Endothelial cell of umbilical vein (primary cell): ENCODE data around the gene CC2D2A. TPM values are rescaled to one million over a fixed set of nuclear protein-coding genes. Genes with fewer than 3 reads are reported as not detected.

Experiments used
- BruUV-seq: library from RNA; stranded (reverse); fragments of 400-500 nt; replicated peaks from 2 replicates; lab custom pipeline; 2021; lab: Mats Ljungman, UMichigan
- CTCF ChIA-PET: fragments of 300-600, 350-600 bp; sonication (Branson Sonifier 250); formaldehyde crosslinking; loops from one replicate; lab custom pipeline; 2021; ENCODE audit warnings: antibody characterized with exemption, inconsistent platforms; lab: Charles Lee
- POLR2A ChIA-PET: fragments of 300-600, 350-600 bp; sonication (Branson Sonifier 250); formaldehyde crosslinking; loops from one replicate; lab custom pipeline; 2021; ENCODE audit warnings: antibody characterized with exemption, inconsistent platforms; lab: Charles Lee
- DNase-seq: peaks from one replicate; pipeline ENCODE4 v3.0.0-alpha.2; 2011; ENCODE audit warnings: low read depth, low spot score
- FAIRE-seq: peaks from 2 replicates; lab custom pipeline; 2011; peaks lifted over from hg19 to GRCh38; lab: Jason Lieb, UNC
- H2AFZ ChIP-seq: 2 replicates; pipeline ENCODE4 v1.6.0; 2012; ENCODE audit warnings: low read depth, low read length, control low read depth, inconsistent platforms
- H3K27ac ChIP-seq: 2 replicates; pipeline ENCODE4 v1.5.1; 2011; ENCODE audit warnings: low read depth, mild to moderate bottlenecking, control low read depth, low read length, moderate library complexity; ENCODE audit not compliant: insufficient read depth
- H3K27me3 ChIP-seq, 2 experiments: 2 replicates each; pipeline versions ENCODE4 v1.6.0 to v1.6.1; 2011; ENCODE audit warnings: low read length in 2 of 2, mixed read lengths in 1 of 2; ENCODE audit not compliant: control insufficient read depth in 2 of 2, insufficient read depth in 2 of 2
- H3K36me3 ChIP-seq, 2 experiments: 2 replicates in 1 of 2; 3 replicates in 1 of 2; pipeline ENCODE4 v1.5.1; 2011; ENCODE audit warnings: low read length in 2 of 2, mild to moderate bottlenecking in 1 of 2, moderate library complexity in 1 of 2; ENCODE audit not compliant: control insufficient read depth in 2 of 2, insufficient read depth in 2 of 2; ENCODE audit errors: extremely low read depth in 1 of 2
- H3K4me1 ChIP-seq: 3 replicates; pipeline ENCODE4 v1.5.1; 2011; ENCODE audit warnings: mild to moderate bottlenecking, low read length; ENCODE audit not compliant: control insufficient read depth, insufficient read depth; ENCODE audit errors: extremely low read depth
- H3K4me2 ChIP-seq: 2 replicates; pipeline ENCODE4 v1.6.1; 2011; ENCODE audit warnings: low read length, control low read depth, mixed read lengths; ENCODE audit not compliant: insufficient read depth
- H3K4me3 ChIP-seq, 3 experiments: fragments of 200-600 bp in 1 of 3; sonication (generic), shearing (Covaris generic) in 1 of 3; replicated peaks in 1 of 3; 2 replicates each; pipeline ENCODE4 v1.5.1; 2011 to 2016; ENCODE audit warnings: control low read depth in 3 of 3, low read length in 3 of 3, mild to moderate bottlenecking in 2 of 3, inconsistent platforms in 1 of 3, low read depth in 1 of 3, moderate library complexity in 1 of 3; ENCODE audit not compliant: insufficient read depth in 1 of 3
- H3K79me2 ChIP-seq: 2 replicates; pipeline ENCODE4 v1.6.0; 2012; ENCODE audit warnings: low read length, inconsistent platforms; ENCODE audit not compliant: control insufficient read depth, insufficient read depth
- H3K9ac ChIP-seq: replicated peaks from 2 replicates; pipeline ENCODE3; 2011; ENCODE audit warnings: low read length, control low read depth; ENCODE audit not compliant: insufficient read depth; ENCODE audit errors: extremely low read depth
- H3K9me1 ChIP-seq: replicated peaks from 3 replicates; pipeline ENCODE4 v1.6.0; 2011; ENCODE audit warnings: mild to moderate bottlenecking, low read length; ENCODE audit not compliant: control insufficient read depth, insufficient read depth; ENCODE audit errors: extremely low read depth
- H3K9me3 ChIP-seq: replicated peaks from 2 replicates; pipeline ENCODE4 v1.5.1; 2012; ENCODE audit warnings: low read length, inconsistent platforms; ENCODE audit not compliant: control insufficient read depth, insufficient read depth
- H4K20me1 ChIP-seq: replicated peaks from 2 replicates; pipeline ENCODE3; 2011; ENCODE audit warnings: mild to moderate bottlenecking, low read length; ENCODE audit not compliant: control insufficient read depth, insufficient read depth; ENCODE audit errors: extremely low read depth
- CTCF ChIP-seq, 2 donors: IDR thresholded peaks; 1 replicate in 1 of 2; 2 replicates in 1 of 2; pipeline ENCODE4 v1.5.1; 2011; ENCODE audit warnings: low read length in 2 of 2, mild to moderate bottlenecking in 2 of 2, moderate library complexity in 2 of 2, control low read depth in 1 of 2, inconsistent platforms in 1 of 2, low read depth in 1 of 2; ENCODE audit not compliant: insufficient read depth in 1 of 2; ENCODE audit errors: extremely low read depth in 1 of 2
- EZH2 ChIP-seq: IDR thresholded peaks from 2 replicates; pipeline ENCODE4 v1.6.1; 2012; ENCODE audit warnings: borderline replicate concordance, low read depth, mild to moderate bottlenecking, moderate library complexity, low read length, inconsistent platforms; ENCODE audit not compliant: severe bottlenecking
- FOS ChIP-seq: IDR thresholded peaks from 2 replicates; pipeline ENCODE4 v1.6.1; 2011; ENCODE audit warnings: mild to moderate bottlenecking, low read length, moderate library complexity, borderline replicate concordance; ENCODE audit not compliant: insufficient read depth
- JUN ChIP-seq: IDR thresholded peaks from 2 replicates; pipeline ENCODE4 v1.6.1; 2011; ENCODE audit warnings: borderline replicate concordance, low read depth; ENCODE audit not compliant: insufficient read length, insufficient read depth
- MYC ChIP-seq: IDR thresholded peaks from one replicate; pipeline ENCODE4 v1.6.1; 2011; ENCODE audit warnings: mild to moderate bottlenecking, low read depth, low read length
- POLR2A ChIP-seq: IDR thresholded peaks from 2 replicates; pipeline ENCODE4 v1.6.1; 2012; ENCODE audit warnings: low read depth, mild to moderate bottlenecking, control low read depth, low read length
- POLR2AphosphoS5 ChIP-seq: IDR thresholded peaks from 2 replicates; pipeline ENCODE4 v1.6.1; 2012; ENCODE audit warnings: low read depth, mild to moderate bottlenecking, control low read depth, low read length, moderate library complexity; ENCODE audit not compliant: insufficient read depth
- dilution Hi-C: fragments of 300-500 bp; cut with MboI; formaldehyde crosslinking; loops from one replicate; pipeline ENCODE4 v1.15.0; 2019; ENCODE audit warnings: low sequenced_read_pairs; ENCODE audit not compliant: extremely low pct_ligation_motif_present
- intact Hi-C: fragments of 100-400 bp; cut with micrococcal nuclease; formaldehyde crosslinking; loops from one replicate; pipeline ENCODE4 v1.10.0; 2022
- polyA plus RNA-seq, 4 experiments: library from polyadenylated mRNA; depleted of rRNA in 3 of 4; stranded (reverse) in 3 of 4; unstranded in 1 of 4; fragments of >200 nt; gene quantifications; 2 replicates each; pipeline versions ENCODE4 v1.2.1 to v1.2.3, GENCODE V29; 2011 to 2012; ENCODE audit warnings: missing spikeins in 1 of 4
- total RNA-seq: library from RNA; stranded (reverse); gene quantifications from 2 replicates; pipeline ENCODE4 v1.2.3, GENCODE V29; 2021
- TF ChIP-seq, protein P1 (sequence below): IDR thresholded peaks from 2 replicates; pipeline ENCODE4 v1.6.1; 2011; ENCODE audit not compliant: insufficient read depth, insufficient read length

Gene CC2D2A
- total and polyA plus RNA-seq, 2 donors (not counting 3 experiments of a cell fraction or from before 2014, with no cell fraction given): 10.2 to 22.4 TPM

DNA sequence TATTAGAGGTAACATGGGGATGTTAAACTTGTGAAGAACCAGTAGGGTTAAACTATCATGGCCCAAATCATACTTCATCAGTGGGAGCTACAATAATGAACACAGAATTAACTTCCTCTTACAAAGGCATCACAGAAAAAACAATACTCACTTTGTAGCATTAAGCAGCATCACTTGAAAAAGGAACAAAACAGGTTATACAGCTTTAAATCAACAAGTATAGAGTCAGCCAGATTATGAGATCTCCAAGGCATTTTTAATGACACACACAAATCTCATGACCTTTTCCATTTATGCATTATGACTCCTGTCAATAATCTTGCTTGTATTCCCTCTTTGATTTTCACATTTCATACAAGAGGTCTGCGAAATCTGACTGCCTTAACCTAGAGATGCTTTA lies 167.1 kb downstream of the CC2D2A start:
- no peak for FAIRE-seq
- Histone ChIP-seq H4K20me1 (peaks cover 2% of the 10 kb centered on the region), H3K36me3 (peaks cover 5 to 23% of the 10 kb centered on the region in 2 experiments), H3K4me2 (no peak overlapping the region), H3K9ac (no peak overlapping the region), H3K9me1 (no peaks in the 10 kb centered on the region), H3K27ac (no peak overlapping the region), H2AFZ (no peak overlapping the region), H3K9me3 (no peaks in the 10 kb centered on the region), H3K79me2 (peaks cover 8% of the 10 kb centered on the region), H3K4me1 (no peaks in the 10 kb centered on the region), H3K27me3 (no peaks in the 10 kb centered on the region), H3K4me3 (no peak overlapping the region)
- POLR2A ChIA-PET: no interaction called here
- dilution Hi-C loops (no loop called here), intact Hi-C loops (no loop called here)
- no TSS peak for BruUV-seq
- no peak for DNase-seq
- CTCF ChIA-PET: interaction anchor here (1.3 to 1.4 kb wide), 2 partner anchors 17 to 157 kb away, joined by 3 to 6 read pairs; no protein-coding TSS in a partner anchor
- TF ChIP-seq MYC (no peak), CTCF (IDR thresholded peaks at IDR 0.05; ENCODE audit: extremely low read depth in 1 of 2, insufficient read depth in 1 of 2, low read depth in 1 of 2, low read length in 2 of 2) (no peak), EZH2 (no peak), POLR2A (no peak)

DNA sequence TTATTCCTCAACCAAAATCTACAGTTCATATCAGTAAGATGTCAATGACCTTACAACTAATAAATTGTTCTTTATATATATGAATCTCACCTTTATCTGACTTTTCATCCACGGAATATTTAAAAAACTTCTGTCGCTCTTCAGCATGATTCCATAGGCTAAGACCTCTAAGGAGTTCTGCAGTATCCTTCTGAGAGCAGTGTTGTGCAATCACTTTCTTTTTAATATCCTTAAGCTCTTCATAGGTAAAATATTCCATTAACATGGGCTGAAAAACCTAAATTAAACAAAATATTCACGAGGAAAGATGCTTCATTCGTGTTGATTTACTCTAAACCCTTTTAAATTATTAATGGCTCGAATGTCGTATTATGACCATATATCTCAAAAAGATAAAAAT lies 168.7 kb downstream of the CC2D2A start:
- no peaks in the 10 kb centered on the region for H3K9me1 ChIP-seq
- ChIA-PET POLR2A (no interaction called here), CTCF (interaction anchor here (0.8 kb wide), 1 partner anchor 13 kb away, joined by 3 read pairs; no protein-coding TSS in a partner anchor)
- no peak overlapping the region for H3K4me3 ChIP-seq
- peaks cover 15% of the 10 kb centered on the region for H3K79me2 ChIP-seq
- H4K20me1 ChIP-seq: peaks cover 2% of the 10 kb centered on the region
- H3K27me3 ChIP-seq: no peaks in the 10 kb centered on the region
- TF ChIP-seq EZH2 (no peak), MYC (no peak), CTCF (IDR thresholded peaks at IDR 0.05; ENCODE audit: extremely low read depth in 1 of 2, insufficient read depth in 1 of 2, low read depth in 1 of 2, low read length in 2 of 2) (no peak), FOS (no peak), JUN (no peak), POLR2AphosphoS5 (no peak)
- TF ChIP-seq, protein P1, sequence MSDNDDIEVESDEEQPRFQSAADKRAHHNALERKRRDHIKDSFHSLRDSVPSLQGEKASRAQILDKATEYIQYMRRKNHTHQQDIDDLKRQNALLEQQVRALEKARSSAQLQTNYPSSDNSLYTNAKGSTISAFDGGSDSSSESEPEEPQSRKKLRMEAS: no peak
- peaks cover 5 to 23% of the 10 kb centered on the region in 2 experiments for H3K36me3 ChIP-seq
- no peak overlapping the region for H3K9ac ChIP-seq
- H2AFZ ChIP-seq: no peak overlapping the region
- no peak overlapping the region for H3K27ac ChIP-seq
- no TSS peak for BruUV-seq
- FAIRE-seq (no peak), DNase-seq (no peak)
- dilution Hi-C loops: no loop called here
- H3K4me1 ChIP-seq: no peaks in the 10 kb centered on the region
- H3K4me2 ChIP-seq: no peak overlapping the region
- intact Hi-C loops: no loop called here
- H3K9me3 ChIP-seq: no peaks in the 10 kb centered on the region
